Testis (tissue), 3 donors: ENCODE results near the gene CCDC71L. TPM values are rescaled to one million over a fixed set of nuclear protein-coding genes. Genes with fewer than 3 reads are reported as not detected.

Source experiments
- DNase-seq: peaks from one replicate; pipeline ENCODE4 v3.0.0-alpha.2; 2019
- H3K27ac ChIP-seq, 2 donors: fragments of 200-600 bp; sonication (generic); one replicate each; pipeline ENCODE4 v1.5.1; 2019
- H3K27me3 ChIP-seq: fragments of 200-600 bp; sonication (generic); one replicate; pipeline ENCODE4 v1.5.1; 2019
- H3K36me3 ChIP-seq: fragments of 200-600 bp; sonication (generic); one replicate; pipeline ENCODE4 v1.5.1; 2017; ENCODE audit warnings: low read depth; ENCODE audit errors: missing control alignments
- H3K4me1 ChIP-seq: fragments of 200-600 bp; sonication (generic); one replicate; pipeline ENCODE4 v1.5.1; 2019
- H3K4me3 ChIP-seq, 2 donors: fragments of 200-600 bp; sonication (generic); one replicate each; pipeline ENCODE4 v1.5.1; 2017 to 2019
- H3K9me3 ChIP-seq: fragments of 200-600 bp; sonication (generic); one replicate; pipeline ENCODE4 v1.5.1; 2017
- CTCF ChIP-seq, 3 experiments: fragments of 450-650 bp in 2 of 3; fragments of 200-600 bp in 1 of 3; sonication (generic) in 1 of 3; IDR thresholded peaks; one replicate each; pipeline ENCODE4 v1.5.1; 2016 to 2019; ENCODE audit warnings: antibody characterized with exemption in 3 of 3, mild to moderate bottlenecking in 2 of 3, moderate library complexity in 1 of 3
- POLR2A ChIP-seq: fragments of 450-650 bp; IDR thresholded peaks from one replicate; pipeline ENCODE4 v1.6.1; 2017; ENCODE audit warnings: antibody characterized with exemption, mild to moderate bottlenecking, moderate library complexity
- WGBS, 2 donors: methylation state at CpG; one replicate each; pipeline ENCODE4 v1.1.5; 2018; 5-methylcytosine and 5-hydroxymethylcytosine counted together
- intact Hi-C: fragments of 100-400 bp; cut with DNase I; formaldehyde crosslinking; loops from one replicate; pipeline ENCODE4 v1.15.1; 2023; ENCODE audit warnings: low total_unique reads
- polyA plus RNA-seq: library from polyadenylated mRNA; stranded (reverse); fragments of 350-450 nt; fragmentation: Illumina TruSeq; extraction: RNeasy Lipid Tissue Mini Kit (QIAGEN cat#74804); gene quantifications from one replicate; pipeline ENCODE4 v1.2.3, GENCODE V29; 2014; ENCODE audit warnings: low read depth, low replicate concordance; ENCODE audit not compliant: insufficient read depth
- total RNA-seq, 2 donors: library from RNA; depleted of rRNA; stranded (reverse); fragments of >200 nt; gene quantifications; one replicate each; pipeline ENCODE4 v1.2.3, GENCODE V29; 2016

Gene CCDC71L
- total and polyA plus RNA-seq, 3 donors from 2014 or later = 10.0 to 38.0 (median 33.9) TPM

- intact Hi-C loops = no loop called here
- 82 to 89% methylated on average over 2 of the region's 2 CpGs for WGBS, 2 donors
- Histone ChIP-seq H3K27ac (no peak overlapping the region), H3K4me3 (no peak overlapping the region), H3K27me3 (no peaks in the 10 kb centered on the region), H3K36me3 (no peaks in the 10 kb centered on the region), H3K4me1 (no peaks in the 10 kb centered on the region), H3K9me3 (no peaks in the 10 kb centered on the region)
- TF ChIP-seq POLR2A (no peak), CTCF (IDR thresholded peaks at IDR 0.05) (no peak)
- no peak for DNase-seq
Observed at GRCh38 chr7:106666353-106666752, 5.4 kb upstream of the CCDC71L start.

- TF ChIP-seq POLR2A (no peak), CTCF (IDR thresholded peaks at IDR 0.05) (no peak)
- Histone ChIP-seq H3K36me3 (no peaks in the 10 kb centered on the region), H3K9me3 (no peaks in the 10 kb centered on the region), H3K27me3 (no peaks in the 10 kb centered on the region), H3K4me1 (peaks cover 3% of the 10 kb centered on the region), H3K4me3 (no peak overlapping the region), H3K27ac (no peak overlapping the region)
- WGBS, 2 donors = 77 to 79% methylated on average over 3 of the region's 3 CpGs
- DNase-seq = no peak
- intact Hi-C loops = no loop called here
Observed at GRCh38 chr7:106664343-106664742, 3.4 kb upstream of the CCDC71L start.

- H3K36me3 ChIP-seq = no peaks in the 10 kb centered on the region
- peaks cover 8% of the 10 kb centered on the region for H3K4me1 ChIP-seq
- H3K4me3 ChIP-seq = peak overlapping the region; percentile 88 to 96
- H3K27me3 ChIP-seq = no peaks in the 10 kb centered on the region
- intact Hi-C loops = no loop called here
- TF ChIP-seq CTCF (IDR thresholded peaks at IDR 0.05) (peak; percentile 51 to 69 (median 51)), POLR2A (no peak)
- peak; percentile 85 for DNase-seq
- 1 to 6% methylated on average over 27 to 83 of the region's 101 CpGs for WGBS, 2 donors
- no peaks in the 10 kb centered on the region for H3K9me3 ChIP-seq
- peak overlapping the region; percentile 96 to 98 for H3K27ac ChIP-seq
Observed at GRCh38 chr7:106659963-106660861, 746 bp downstream of the CCDC71L start.

GRCh38 chr7:106659166-106659962, 1.6 kb downstream of the CCDC71L start:
- WGBS, 2 donors = 12 to 26% methylated on average over 12 of the region's 12 CpGs
- peak overlapping the region; percentile 96 to 98 for H3K27ac ChIP-seq
- no peaks in the 10 kb centered on the region for H3K36me3 ChIP-seq
- no peak for DNase-seq
- H3K27me3 ChIP-seq = no peaks in the 10 kb centered on the region
- TF ChIP-seq POLR2A (no peak), CTCF (IDR thresholded peaks at IDR 0.05) (no peak)
- H3K4me3 ChIP-seq = peak overlapping the region; percentile 88 to 96
- intact Hi-C loops = no loop called here
- peaks cover 8% of the 10 kb centered on the region for H3K4me1 ChIP-seq
- no peaks in the 10 kb centered on the region for H3K9me3 ChIP-seq
